ENCODE data around the gene FUT8. TPM values are rescaled to one million over a fixed set of nuclear protein-coding genes. Genes with fewer than 3 reads are reported as not detected.

The FUT8 gene
- total and polyA plus RNA-seq, 2 of the 8 experiments (the other 6 are each of a cell fraction or from before 2014, with no cell fraction given) = 10.5 to 25.1 TPM

DNA sequence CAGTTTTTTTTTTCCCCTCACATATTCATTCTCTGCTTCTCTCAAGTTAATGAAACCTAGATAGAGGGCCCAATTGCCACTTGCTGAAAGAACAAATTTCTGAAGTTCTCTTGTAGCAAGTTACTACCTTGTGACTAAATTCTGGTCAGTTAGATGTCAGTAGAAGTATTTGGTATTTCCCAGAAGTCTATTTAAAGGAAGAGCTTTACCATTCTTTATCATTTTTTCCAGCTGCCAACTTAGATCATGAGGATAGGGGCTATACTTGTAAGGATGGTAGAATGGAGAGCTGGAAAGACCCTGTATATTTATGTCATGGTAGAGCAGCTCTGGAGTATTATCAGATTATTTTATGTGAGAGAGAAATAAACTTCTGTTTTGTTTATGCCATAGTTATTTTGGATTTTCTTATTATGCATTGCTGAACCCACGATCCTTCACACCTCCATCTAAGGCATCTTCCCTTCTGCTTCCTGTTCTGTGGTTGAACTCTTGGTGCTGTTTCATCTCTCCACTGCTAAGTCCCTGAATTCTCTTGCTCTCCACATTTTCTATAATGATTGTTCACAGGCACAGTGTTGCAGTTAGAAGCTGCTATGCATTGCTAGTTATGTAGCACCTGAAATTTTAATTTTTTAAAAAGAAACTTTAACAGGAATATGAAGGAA, 25.9 kb downstream of the FUT8 start:
- peaks cover 0 to 8% (median 2%) of the 10 kb centered on the region in 4 experiments; a peak in 2 of 8 replicates for H3K36me3 ChIP-seq (ENCODE audit: control insufficient read depth in 2 of 4, insufficient read depth in 4 of 4, low read length in 3 of 4)
- H2BK120ac ChIP-seq (replicated peaks; ENCODE audit: low read depth, low read length) = no peak overlapping the region
- H3K9ac ChIP-seq (replicated peaks in 1 of 4; ENCODE audit: extremely low read depth in 1 of 4, low read depth in 3 of 4, low read length in 3 of 4) = no peak overlapping the region; a peak in 1 of 7 replicates
- H3K23ac ChIP-seq (ENCODE audit: insufficient read length) = no peak overlapping the region
- H3K27ac ChIP-seq (ENCODE audit: low read depth, low read length) = no peak overlapping the region
- no peak overlapping the region for H3K18ac ChIP-seq (ENCODE audit: extremely low read depth, low read length)
- peaks cover 0 to 1% (median 0%) of the 10 kb centered on the region in 4 experiments; a peak in 2 of 7 replicates for H3K4me1 ChIP-seq (replicated peaks in 1 of 4; ENCODE audit: control insufficient read depth in 3 of 4, insufficient read depth in 4 of 4, low read length in 3 of 4)
- H2BK20ac ChIP-seq (ENCODE audit: low read length) = no peak overlapping the region
- no peak overlapping the region for H3K4me2 ChIP-seq (ENCODE audit: insufficient read depth in 1 of 2, low read depth in 2 of 2, low read length in 2 of 2)
- no peak overlapping the region for H4K5ac ChIP-seq (ENCODE audit: insufficient read length, low read depth, low read length)
- peaks cover 4 to 11% of the 10 kb centered on the region in 2 experiments for H3K9me3 ChIP-seq (ENCODE audit: insufficient read depth in 2 of 2, low read depth in 1 of 2, low read length in 1 of 2)
- H3K27me3 ChIP-seq (replicated peaks in 1 of 4; ENCODE audit: control insufficient read depth in 3 of 4, extremely low read depth in 1 of 4, insufficient read depth in 3 of 4, low read length in 3 of 4) = no peaks in the 10 kb centered on the region
- H2BK12ac ChIP-seq (ENCODE audit: low read depth, low read length) = no peak overlapping the region
- WGBS, 2 experiments (ENCODE audit: extremely low coverage in 1 of 2, insufficient coverage in 1 of 2, insufficient read length in 1 of 2, insufficient replicate concordance in 2 of 2, low coverage in 1 of 2, low lambda C conversion rate in 2 of 2, missing lambda C conversion rate in 1 of 2) = 95% methylated on average over 1 of the region's 1 CpG; no CpG with 5 or more reads in 1 of the 2 experiments
- H3K56ac ChIP-seq (replicated peaks; ENCODE audit: insufficient read length, low read depth, low read length) = no peak overlapping the region
- no peaks in the 10 kb centered on the region for H3K79me1 ChIP-seq (ENCODE audit: low read depth, low read length)
- DNase-seq (ENCODE audit: low read depth in 1 of 2, low spot score in 2 of 2) (no peak), FAIRE-seq (no peak)
- no peak overlapping the region for H4K8ac ChIP-seq (ENCODE audit: extremely low read depth, insufficient read depth, low read length)
- no peak overlapping the region for H2BK5ac ChIP-seq (ENCODE audit: low read depth, low read length)
- no peak overlapping the region for H2BK15ac ChIP-seq (ENCODE audit: low read length)
- H4K91ac ChIP-seq (replicated peaks; ENCODE audit: insufficient read length, low read length) = no peak overlapping the region
- TF ChIP-seq TEAD4 (IDR thresholded peaks at IDR 0.05; ENCODE audit: low read depth, low read length) = no peak
- TF ChIP-seq RAD21 (IDR thresholded peaks at IDR 0.05 in 1 of 2, conservative IDR thresholded peaks at IDR 0.05 in 1 of 2; ENCODE audit: low read depth in 2 of 2, low read length in 2 of 2) = no peak
- no peak for TF ChIP-seq FOSL1 (IDR thresholded peaks at IDR 0.05; ENCODE audit: insufficient read depth, low read depth, low read length)
- TF ChIP-seq JUND (IDR thresholded peaks at IDR 0.05; ENCODE audit: low read length) = no peak
- no peak for TF ChIP-seq POLR2A (IDR thresholded peaks at IDR 0.05; ENCODE audit: control extremely low read depth in 1 of 2, low read depth in 2 of 2, low read length in 2 of 2)
- TF ChIP-seq CEBPB (IDR thresholded peaks at IDR 0.05; ENCODE audit: low read depth, low read length) = no peak
- no peak for TF ChIP-seq CHD2 (IDR thresholded peaks at IDR 0.05; ENCODE audit: low read length)
- TF ChIP-seq CHD1 (IDR thresholded peaks at IDR 0.05; ENCODE audit: low read depth, low read length) = no peak
- no peak for TF ChIP-seq SIN3A (conservative IDR thresholded peaks at IDR 0.05 in 1 of 2, IDR thresholded peaks at IDR 0.05 in 1 of 2; ENCODE audit: low read depth in 1 of 2, low read length in 2 of 2)
- no peak overlapping the region for H2AK5ac ChIP-seq (ENCODE audit: low read depth, low read length)
- H3K14ac ChIP-seq (ENCODE audit: insufficient read length) = no peak overlapping the region
- no peaks in the 10 kb centered on the region for H4K20me1 ChIP-seq (replicated peaks in 1 of 2; ENCODE audit: control insufficient read depth in 1 of 2, insufficient read depth in 2 of 2, low read length in 2 of 2)
- no peak overlapping the region for H2AFZ ChIP-seq (ENCODE audit: low read length)
- ChIA-PET CTCF (ENCODE audit: partially characterized antibody) (interaction anchor here (0.6 to 0.7 kb wide), 2 partner anchors 14 to 166 kb away, joined by 3 read pairs; no protein-coding TSS in a partner anchor), POLR2A (ENCODE audit: partially characterized antibody) (no interaction called here)
- H3K4me3 ChIP-seq (ENCODE audit: extremely low read depth in 1 of 4, insufficient read depth in 2 of 4, low read depth in 3 of 4, low read length in 4 of 4) = no peak overlapping the region
- peaks cover 0 to 10% of the 10 kb centered on the region in 2 experiments; a peak in 1 of 4 replicates for H3K79me2 ChIP-seq (ENCODE audit: control insufficient read depth in 1 of 2, insufficient read depth in 2 of 2, low read length in 2 of 2)
- H3K23me2 ChIP-seq (ENCODE audit: low read depth, low read length) = no peaks in the 10 kb centered on the region
- no peak overlapping the region for H3K4ac ChIP-seq (replicated peaks; ENCODE audit: insufficient read length, low read depth, low read length)

All from H1 (cell line).